ENCODE data around the gene KRT20.

Gene KRT20

DNA sequence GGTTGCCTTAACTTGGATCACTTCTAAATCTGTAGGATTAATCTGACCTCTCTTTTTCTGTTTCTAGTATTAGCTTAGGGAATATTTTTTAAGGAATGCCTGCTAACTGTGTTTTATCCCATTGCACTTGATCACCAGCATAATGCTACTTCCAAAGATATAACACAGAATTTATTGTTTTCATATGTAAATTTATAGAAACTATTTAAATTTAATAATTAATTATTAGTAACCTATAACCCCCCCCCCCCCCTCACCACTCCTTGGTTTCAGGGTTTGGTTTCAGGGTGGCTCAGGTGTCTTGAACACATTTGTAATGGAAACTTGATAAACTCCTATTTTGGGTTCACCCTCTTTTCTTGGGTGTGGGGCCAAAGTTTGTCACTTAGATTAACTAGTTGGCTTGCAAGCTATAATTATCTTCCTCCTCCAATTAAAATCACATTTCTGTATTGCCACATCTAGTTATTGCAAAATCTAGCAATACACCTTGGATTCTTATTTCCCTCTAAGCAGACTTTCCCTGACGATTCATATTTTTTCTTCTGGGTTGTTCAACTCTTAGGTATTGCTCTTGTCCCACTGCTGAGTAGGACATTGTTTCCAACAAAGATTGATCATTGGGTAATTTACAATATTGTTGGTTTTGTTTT, 36.3 kb downstream of the KRT20 start:
- TF ChIP-seq, protein P1, sequence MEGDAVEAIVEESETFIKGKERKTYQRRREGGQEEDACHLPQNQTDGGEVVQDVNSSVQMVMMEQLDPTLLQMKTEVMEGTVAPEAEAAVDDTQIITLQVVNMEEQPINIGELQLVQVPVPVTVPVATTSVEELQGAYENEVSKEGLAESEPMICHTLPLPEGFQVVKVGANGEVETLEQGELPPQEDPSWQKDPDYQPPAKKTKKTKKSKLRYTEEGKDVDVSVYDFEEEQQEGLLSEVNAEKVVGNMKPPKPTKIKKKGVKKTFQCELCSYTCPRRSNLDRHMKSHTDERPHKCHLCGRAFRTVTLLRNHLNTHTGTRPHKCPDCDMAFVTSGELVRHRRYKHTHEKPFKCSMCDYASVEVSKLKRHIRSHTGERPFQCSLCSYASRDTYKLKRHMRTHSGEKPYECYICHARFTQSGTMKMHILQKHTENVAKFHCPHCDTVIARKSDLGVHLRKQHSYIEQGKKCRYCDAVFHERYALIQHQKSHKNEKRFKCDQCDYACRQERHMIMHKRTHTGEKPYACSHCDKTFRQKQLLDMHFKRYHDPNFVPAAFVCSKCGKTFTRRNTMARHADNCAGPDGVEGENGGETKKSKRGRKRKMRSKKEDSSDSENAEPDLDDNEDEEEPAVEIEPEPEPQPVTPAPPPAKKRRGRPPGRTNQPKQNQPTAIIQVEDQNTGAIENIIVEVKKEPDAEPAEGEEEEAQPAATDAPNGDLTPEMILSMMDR (IDR thresholded peaks at IDR 0.05; ENCODE audit: control extremely low read depth, extremely low read depth, low read depth, missing control alignments) = no peak
- ChIA-PET CTCF (interaction anchor here (0.9 to 2.0 kb wide), 4 partner anchors 8 to 814 kb away, joined by 3 to 5 read pairs (median 4); no protein-coding TSS in a partner anchor), POLR2A (no interaction called here)
- no peak for DNase-seq (ENCODE audit: extremely low spot score)

DNA sequence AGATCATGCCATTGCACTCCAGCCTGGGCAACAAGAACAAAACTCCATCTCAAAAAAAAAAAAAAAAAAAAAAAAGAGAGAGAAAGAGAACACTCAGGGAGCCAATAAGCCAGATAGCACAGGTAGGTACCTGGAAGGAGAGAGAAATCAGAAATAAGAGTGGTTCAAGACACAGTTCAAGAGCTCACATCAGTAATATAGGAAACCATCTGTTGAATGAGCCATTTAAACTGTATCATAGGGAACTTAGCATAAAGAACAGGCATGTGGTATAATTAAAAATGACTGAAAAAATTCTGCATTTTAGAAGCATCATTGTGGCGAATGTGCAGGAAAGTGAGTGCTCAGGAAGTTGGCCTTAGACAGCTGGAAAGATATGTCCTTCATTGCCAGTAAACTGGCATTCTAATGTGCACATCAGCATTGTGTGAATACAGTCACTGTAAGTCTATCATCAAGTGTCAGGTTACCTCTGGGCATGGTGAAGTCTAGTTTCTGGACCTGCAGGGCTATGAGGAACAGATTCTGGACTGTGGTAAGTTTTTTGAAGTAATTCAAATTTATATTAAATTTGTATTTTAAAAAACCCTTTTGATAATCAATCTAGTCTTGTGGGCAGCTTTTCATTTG, 38.4 kb downstream of the KRT20 start:
- ChIA-PET CTCF (interaction anchor here (1.1 to 2.1 kb wide), 4 partner anchors 9 to 705 kb away, joined by 3 to 11 read pairs (median 4); no protein-coding TSS in a partner anchor), POLR2A (no interaction called here)
- no peak for DNase-seq (ENCODE audit: extremely low spot score)
- TF ChIP-seq, protein P1 (IDR thresholded peaks at IDR 0.05; ENCODE audit: control extremely low read depth, extremely low read depth, low read depth, missing control alignments) = no peak

DNA sequence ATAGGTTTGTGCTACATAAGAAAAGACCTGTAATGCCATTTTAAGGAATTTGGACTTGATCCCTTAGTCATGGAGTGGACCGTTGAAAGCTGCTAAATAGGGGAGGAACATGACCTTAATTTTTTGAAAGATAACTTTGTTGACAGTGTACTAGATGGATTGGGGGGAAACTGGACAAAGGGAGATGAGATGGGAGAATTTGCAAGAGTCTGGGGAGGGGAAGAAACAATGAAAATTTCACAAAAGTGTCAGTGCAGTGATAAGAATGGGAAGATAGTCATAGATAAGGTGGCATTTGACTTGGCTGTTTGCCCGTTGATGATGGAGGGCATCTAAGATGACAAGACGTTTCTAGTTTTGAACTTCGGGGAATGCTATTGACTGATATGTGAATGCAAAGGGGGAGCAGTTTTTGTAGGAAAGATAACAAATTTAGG, 40.4 kb downstream of the KRT20 start:
- no peak for DNase-seq (ENCODE audit: extremely low spot score)
- ChIA-PET POLR2A (no interaction called here), CTCF (interaction anchor here (1.4 to 2.1 kb wide), 2 partner anchors 11 to 819 kb away, joined by 5 to 11 read pairs; no protein-coding TSS in a partner anchor)
- TF ChIP-seq, protein P1 (IDR thresholded peaks at IDR 0.05; ENCODE audit: control extremely low read depth, extremely low read depth, low read depth, missing control alignments) = no peak

DNA sequence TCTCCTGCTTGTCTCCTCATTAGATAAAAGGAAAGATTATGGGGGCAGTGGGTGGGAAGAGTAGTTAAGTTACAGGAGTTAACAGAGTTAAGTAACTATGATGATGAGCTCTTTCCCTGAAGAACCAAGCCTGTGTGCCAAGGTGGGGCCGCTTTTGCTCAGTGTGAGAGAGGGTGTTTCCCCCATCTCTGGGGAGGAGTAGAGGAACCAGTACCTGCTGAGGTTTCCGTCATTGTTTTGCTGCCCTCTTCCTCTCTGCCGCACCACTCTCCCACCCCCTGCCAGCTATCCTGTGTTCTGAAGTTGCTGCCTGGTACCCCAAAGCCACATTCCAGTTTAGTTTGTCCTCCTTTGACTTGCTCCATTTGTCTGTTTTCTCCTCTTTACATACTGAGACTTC, 41.8 kb downstream of the KRT20 start:
- POLR2A ChIA-PET = interaction anchor here (0.6 kb wide), 1 partner anchor 308 kb away, joined by 4 read pairs; no protein-coding TSS in a partner anchor

DNA sequence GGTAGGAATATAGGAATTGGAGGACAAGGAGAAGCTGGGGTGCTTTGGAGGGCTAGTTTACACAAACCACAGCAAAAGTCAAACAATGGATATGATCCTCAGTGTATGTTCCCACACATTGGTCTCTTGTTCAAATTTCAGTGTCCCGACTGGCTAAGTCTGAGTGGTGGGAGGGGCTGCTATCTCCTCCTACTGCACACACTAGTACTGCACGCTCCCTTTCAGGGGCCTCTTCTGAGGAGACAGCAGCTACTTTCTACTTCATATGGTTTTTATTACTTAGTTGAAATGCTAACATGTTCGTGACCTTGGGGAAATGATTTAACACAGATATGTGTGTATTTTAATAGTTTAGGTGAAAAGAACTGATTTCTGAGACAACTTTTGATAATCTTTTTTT, 43.8 kb downstream of the KRT20 start:
- TF ChIP-seq, protein P1 (IDR thresholded peaks at IDR 0.05; ENCODE audit: control extremely low read depth, extremely low read depth, low read depth, missing control alignments) = no peak
- ChIA-PET POLR2A (no interaction called here), CTCF (interaction anchor here (1.2 kb wide), 1 partner anchor 11 kb away, joined by 3 read pairs; no protein-coding TSS in a partner anchor)
- no peak for DNase-seq (ENCODE audit: extremely low spot score)

More for the DNA sequence above, 41.8 kb downstream of the KRT20 start:
- CTCF ChIA-PET = interaction anchor here (1.3 to 1.9 kb wide), 5 partner anchors 9 to 823 kb away, joined by 4 to 6 read pairs (median 5); no protein-coding TSS in a partner anchor
- no peak for DNase-seq (ENCODE audit: extremely low spot score)
- TF ChIP-seq, protein P1 (IDR thresholded peaks at IDR 0.05; ENCODE audit: control extremely low read depth, extremely low read depth, low read depth, missing control alignments) = no peak

DNA sequence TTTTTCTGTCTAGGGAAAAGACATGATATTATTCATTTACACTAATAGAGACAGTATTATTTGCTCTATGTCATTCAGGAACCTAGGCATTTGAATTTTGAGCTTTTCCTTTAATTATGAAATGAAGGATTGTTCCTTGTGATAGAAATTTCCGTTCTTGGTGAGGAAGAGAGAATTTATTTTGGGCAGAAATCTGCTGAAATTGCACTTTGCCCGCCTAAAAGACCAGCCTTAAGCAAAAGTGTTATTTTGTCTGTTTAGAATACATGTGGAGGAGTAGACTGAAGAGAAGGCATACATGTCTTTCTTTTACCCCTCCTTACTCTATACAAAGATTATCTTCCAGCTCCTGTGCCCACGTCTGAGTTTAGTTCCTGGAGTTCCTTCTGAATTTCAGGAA, 45.8 kb downstream of the KRT20 start:
- no peak for DNase-seq (ENCODE audit: extremely low spot score)
- POLR2A ChIA-PET = no interaction called here
- TF ChIP-seq, protein P1 (IDR thresholded peaks at IDR 0.05; ENCODE audit: control extremely low read depth, extremely low read depth, low read depth, missing control alignments) = no peak
- CTCF ChIA-PET = interaction anchor here (0.8 to 1.0 kb wide), 2 partner anchors 22 to 824 kb away, joined by 3 read pairs; no protein-coding TSS in a partner anchor

All from GM10248 (cell line).